Skin epidermis (tissue), 12 donors: Measurements from ENCODE around the gene OR2A42.
"Not testable (repeated sequence)": the region's sequence is repeated elsewhere in the genome, so short reads cannot be mapped to it uniquely, and the experiment has no call there.

ENCODE experiments used
- H3K27ac ChIP-seq, 21 experiments: fragments of 200-600 bp; sonication (generic) in 11 of 21; one replicate each; pipeline ENCODE4 v1.5.0; 2020; ENCODE audit warnings: mild to moderate bottlenecking in 3 of 21, inconsistent platforms in 2 of 21, moderate library complexity in 2 of 21
- H3K4me3 ChIP-seq, 7 experiments: fragments of 200-600 bp; sonication (generic) in 2 of 7; one replicate each; pipeline ENCODE4 v1.5.0; 2020; ENCODE audit warnings: inconsistent platforms in 2 of 7, mild to moderate bottlenecking in 2 of 7, moderate library complexity in 1 of 7

OR2A42 gene, protein sequence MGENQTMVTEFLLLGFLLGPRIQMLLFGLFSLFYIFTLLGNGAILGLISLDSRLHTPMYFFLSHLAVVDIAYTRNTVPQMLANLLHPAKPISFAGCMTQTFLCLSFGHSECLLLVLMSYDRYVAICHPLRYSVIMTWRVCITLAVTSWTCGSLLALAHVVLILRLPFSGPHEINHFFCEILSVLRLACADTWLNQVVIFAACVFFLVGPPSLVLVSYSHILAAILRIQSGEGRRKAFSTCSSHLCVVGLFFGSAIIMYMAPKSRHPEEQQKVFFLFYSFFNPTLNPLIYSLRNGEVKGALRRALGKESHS

DNA sequence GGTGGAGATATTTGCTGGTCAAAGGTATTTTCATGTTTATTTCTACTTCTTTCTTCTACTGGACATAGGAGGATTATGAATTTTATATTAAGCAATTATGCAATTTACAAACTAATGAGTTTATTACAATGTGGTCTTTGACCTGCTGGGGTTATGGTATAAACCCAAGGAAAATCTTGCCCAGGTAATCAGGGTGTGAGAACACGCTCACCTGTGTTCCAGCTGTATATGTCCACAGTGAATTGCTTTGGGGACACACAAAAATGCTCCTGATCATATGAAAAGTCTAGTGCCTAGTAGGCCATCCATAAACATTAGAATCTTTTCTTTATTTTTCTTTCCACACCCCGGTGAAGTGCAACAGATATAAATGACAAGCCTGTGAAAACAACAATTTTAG lies at the start of gene OR2A42:
Gene OR2A42 (minus strand): TSS at position 241 of the 400 bp plus-strand sequence. CDS start 6,762 bp downstream, outside the sequence.
- H3K4me3 ChIP-seq, result not testable (repeated sequence)

DNA sequence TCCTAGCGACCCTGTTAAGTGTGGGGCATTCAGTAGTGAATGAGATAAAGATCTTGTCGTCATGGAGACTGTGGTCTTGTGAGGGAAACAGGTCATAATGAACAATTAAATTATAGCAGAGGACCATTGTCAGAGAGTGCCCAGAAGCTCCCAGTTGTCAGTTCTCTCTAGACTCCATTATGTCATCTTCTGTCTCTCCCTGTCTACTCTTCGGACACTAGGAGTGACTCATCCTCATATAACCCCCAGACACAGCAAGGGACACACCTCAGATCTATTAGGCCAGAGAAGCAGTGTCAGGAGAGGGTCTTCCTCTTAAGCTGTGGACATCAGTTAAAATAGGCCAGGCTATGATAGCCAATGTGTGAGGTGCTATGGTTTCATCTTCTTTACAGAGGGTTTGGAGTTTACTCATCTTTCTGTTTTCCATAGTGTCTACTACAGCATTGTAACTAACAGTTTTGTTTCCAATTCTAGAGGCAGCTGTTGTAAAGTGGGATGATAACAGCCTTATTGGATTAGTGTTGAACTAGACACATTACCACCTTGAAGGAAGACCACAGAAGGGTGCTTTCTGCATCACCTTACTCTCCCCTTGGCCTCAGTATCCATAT lies 47.9 kb upstream of the OR2A42 start:
- not testable (repeated sequence) for H3K27ac ChIP-seq, H3K4me3 ChIP-seq

More for the DNA sequence above, at the start of gene OR2A42:
- H3K27ac ChIP-seq, result not testable (repeated sequence)

DNA sequence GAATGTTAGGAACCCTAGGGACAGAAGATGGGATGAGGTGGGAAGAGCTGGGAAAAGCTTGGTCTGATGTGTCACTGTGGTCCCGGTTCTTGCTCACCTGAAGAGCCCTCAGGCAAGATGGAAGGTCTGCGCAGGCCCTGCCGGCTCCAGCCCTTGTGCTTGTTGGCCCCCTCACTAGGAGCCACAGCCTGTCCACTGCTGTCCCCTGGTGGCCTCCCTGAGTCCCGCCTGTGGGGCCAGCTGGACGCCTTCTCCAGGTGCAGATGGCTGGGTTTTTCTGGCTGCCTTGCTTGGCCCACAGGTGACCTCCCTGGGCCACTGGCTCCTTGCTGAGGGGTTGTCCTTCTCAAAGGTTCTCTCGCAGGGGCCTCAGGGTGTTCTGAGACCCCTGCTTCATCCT lies 44.3 kb upstream of the OR2A42 start:
- not testable (repeated sequence) for H3K27ac ChIP-seq, H3K4me3 ChIP-seq

DNA sequence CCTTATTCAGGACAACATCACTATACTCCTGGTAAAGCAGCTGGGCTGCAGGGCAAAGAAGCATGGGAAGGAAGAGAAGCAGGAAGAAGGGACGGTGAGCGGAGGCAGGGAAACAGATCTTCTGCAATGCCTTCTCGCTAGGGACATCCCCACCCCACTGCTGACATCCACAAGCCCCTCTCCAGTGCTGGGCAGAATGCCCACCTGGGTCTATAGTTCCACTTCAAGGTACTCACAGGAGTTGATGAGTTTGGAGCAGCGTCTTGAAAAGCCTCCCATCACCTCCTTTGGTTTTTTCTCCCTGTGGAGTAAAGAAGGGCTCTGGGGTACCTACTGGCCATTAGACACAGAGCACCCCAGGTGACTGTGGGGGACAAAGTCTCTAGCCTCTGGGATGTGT lies 43.1 kb upstream of the OR2A42 start:
- not testable (repeated sequence) for H3K27ac ChIP-seq, H3K4me3 ChIP-seq

DNA sequence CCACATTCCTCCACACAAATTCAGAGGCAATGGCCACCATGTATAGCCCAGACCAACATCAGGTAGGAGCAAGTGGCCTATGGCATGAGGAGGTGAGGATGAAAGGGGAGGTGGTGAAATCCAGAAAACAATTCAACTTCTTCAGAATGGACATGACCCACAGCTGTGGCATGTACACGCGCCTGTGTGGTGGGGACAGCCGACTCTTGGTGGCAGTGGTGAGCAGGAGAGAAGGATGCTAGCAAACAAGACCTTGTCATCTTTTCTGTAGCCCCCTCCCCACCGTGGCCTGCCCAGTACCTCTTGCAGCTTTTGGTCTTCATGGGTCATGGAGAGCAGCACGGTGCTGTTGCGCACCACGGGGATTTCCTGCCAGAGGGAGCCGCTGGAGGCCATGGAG lies 42.6 kb upstream of the OR2A42 start:
- H3K4me3 ChIP-seq, result not testable (repeated sequence)

DNA sequence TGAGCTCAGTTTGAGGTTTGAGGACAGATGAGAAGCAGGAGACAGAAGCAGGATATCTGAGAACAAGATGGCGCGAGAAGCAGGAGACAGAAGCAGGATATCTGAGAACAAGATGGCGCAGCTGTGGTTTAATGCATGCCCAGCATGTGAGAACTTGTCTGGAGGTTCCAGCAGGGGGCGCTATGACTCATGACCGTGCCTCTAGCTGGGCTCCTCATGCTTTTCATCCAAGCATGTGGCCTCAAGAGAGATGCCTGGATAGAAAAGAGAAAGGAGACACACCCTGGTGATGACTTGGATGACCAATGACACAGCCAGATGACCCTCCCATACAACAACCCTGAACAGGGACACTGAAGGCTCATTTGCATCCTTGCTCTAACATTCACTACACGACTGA lies 40.6 kb upstream of the OR2A42 start:
- not testable (repeated sequence) for H3K27ac ChIP-seq

More for the DNA sequence above, 42.6 kb upstream of the OR2A42 start:
- H3K27ac ChIP-seq, result not testable (repeated sequence)

DNA sequence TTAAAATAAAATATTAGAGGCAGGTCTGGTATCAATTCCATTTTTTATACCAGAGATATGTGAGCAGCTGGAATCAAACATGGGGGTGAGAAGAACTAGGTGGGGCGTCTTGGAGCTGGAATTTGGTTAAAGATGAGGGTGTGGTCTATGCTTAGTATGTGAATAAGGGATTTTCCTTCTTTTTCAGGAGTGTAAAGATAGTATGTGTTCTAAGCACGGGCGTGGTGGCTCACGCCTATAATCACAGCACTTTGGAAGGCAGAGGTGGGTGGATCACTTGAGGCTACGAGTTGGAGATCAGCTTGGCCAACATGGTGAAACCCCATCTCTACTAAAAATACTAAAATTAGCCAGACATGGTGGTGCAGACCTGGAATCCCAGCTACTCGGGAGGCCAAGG lies 35.9 kb upstream of the OR2A42 start:
- H3K4me3 ChIP-seq, H3K27ac ChIP-seq: not testable (repeated sequence)

More for the DNA sequence above, 40.6 kb upstream of the OR2A42 start:
- H3K4me3 ChIP-seq, result not testable (repeated sequence)

DNA sequence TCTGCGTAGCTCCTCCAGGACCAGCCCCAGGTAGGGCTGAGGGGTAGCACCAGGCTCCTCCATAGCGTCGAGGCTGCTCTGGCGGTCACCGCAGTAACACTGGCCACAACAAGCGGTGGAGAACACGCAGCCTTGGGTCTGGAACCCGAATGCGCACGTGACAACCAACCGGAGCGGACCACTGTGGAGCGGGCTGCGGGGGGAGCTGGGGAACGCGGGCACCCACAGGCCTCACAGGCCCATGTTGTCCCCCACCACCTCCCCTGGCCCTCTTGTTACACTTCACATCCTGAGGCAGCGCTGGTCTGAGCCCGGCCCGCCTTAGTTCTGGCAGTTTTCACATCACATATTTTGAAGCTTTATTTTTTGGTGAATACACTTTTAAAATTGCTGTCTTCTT lies 29.8 kb upstream of the OR2A42 start, which contains the start of gene CTAGE8:
Gene CTAGE8 (minus strand): TSS at position 101 of the 400 bp plus-strand sequence. CDS start 38 bp downstream, at position 63.
- not testable (repeated sequence) for H3K4me3 ChIP-seq, H3K27ac ChIP-seq

DNA sequence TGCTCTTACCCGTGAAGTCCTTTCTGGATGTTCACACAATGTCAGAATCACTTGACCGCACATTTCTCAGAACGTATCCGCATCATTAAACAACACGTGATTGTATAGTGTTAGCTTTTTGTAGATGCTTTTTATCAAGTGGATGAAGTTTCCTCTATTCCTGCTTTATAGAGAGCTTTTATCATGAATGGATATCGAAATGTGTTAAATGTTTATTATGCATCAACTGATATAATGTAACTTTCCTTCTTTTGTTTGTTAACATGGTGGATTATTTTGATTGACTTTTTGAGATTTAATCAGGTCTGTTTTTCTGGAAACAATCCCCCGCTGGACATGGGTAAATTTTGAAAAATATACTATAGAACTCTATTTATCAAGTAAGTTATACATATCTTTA lies 25.3 kb upstream of the OR2A42 start, which contains the start of gene OR2A7:
Gene OR2A7 (minus strand): TSS at position 101 of the 400 bp plus-strand sequence. CDS start 5,164 bp downstream, outside the sequence.
- not testable (repeated sequence) for H3K27ac ChIP-seq, H3K4me3 ChIP-seq

DNA sequence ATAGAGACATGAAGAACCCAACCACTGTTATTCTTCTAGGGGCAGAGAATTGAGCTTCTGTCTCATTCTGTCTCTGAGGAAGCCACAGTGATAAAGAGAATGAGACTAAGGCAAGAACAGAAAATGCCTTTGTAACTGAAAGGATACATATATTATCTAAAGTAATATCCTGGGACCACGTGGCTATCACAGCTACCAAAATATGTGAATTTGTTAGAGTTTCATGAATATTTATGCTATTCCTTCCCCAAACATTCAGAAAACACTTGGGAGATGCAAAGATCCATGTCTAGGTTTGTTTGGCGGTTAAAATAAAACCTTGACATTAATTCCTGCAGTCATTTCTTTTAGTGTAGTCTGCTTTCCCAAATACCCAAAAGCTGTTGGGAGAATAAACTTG lies 22.7 kb upstream of the OR2A42 start:
- not testable (repeated sequence) for H3K4me3 ChIP-seq, H3K27ac ChIP-seq

DNA sequence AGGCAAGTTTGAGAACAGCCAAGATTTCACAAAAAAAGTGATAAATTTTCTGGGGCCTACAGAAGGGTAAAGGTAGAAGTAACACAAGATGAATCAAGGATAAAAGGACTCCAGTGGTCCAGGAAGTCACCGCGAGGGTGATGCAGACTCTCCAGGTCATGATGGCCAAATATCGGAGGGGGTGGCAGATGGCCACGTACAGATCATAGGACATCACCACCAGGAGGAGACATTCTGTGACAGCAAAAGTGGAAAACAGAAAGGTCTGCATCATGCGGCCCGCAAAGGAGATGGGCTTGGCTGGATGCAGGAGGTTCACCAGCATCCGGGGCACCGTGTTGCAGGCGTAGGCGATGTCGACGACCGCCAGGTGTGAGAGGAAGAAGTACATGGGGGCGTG lies 19.7 kb upstream of the OR2A42 start:
- H3K4me3 ChIP-seq, H3K27ac ChIP-seq: not testable (repeated sequence)

DNA sequence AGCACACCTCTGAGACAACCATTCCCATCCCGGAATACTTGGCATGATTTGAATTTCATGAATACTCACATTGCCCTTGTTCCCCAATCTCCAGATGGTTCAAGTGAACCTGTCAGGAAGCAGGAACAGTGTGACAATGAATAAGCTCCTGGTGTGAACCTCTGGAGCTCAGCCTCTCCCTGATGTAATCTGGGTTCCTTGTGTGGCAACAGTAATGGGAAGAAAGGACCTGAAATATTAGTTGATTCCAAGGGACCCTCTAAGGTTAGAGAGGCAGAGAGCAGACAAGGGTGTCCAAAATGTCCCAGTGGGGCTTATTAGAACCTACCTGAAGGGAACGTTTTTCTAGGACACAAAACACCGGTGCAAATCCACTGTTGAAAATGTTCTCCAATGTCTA lies 16.7 kb upstream of the OR2A42 start:
- Histone ChIP-seq H3K27ac (no peak overlapping the region), H3K4me3 (no peak overlapping the region)

DNA sequence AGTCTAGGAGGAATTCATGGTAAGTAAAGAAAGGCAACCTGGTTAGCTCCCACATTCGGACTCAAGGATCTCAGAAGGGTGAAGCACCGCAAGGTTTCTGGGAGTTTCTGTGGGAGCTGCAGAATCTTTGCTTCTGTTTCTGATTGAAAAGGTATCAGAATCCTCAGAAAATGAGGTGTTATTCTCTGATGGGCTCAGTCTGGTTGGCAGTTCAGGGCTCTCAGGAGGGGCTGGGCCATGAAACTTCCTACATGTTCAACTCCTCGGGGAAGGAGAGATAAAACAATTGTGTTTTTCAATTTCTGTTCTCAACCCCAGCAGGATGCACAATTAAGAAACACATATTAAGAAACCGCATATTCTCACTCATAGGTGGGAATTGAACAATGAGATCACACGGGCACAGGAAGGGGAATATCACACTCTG lies 16.1 kb upstream of the OR2A42 start:
- H3K27ac ChIP-seq, result no peak overlapping the region

DNA sequence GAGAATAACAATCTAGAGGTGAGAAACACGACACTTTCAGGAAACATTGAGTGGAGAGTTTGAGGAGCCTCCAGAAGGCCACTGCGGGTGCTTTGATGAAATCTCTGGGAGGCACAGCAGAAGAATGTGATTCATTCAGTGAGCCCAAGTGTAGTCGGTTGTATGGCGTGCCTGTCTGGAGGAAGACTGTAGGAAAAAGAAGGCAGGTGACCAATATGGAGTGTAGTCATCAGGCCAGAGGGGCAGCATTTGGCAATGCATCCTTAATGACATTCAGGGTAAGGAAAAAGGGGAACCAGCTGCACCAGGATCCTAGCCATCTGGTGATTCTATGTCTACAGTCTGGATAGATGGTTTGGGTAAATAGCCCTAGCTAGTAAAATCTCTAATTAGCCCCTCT lies 12.9 kb upstream of the OR2A42 start:
- not testable (repeated sequence) for H3K4me3 ChIP-seq, H3K27ac ChIP-seq

More for the DNA sequence above, 16.1 kb upstream of the OR2A42 start:
- no peak overlapping the region for H3K4me3 ChIP-seq

DNA sequence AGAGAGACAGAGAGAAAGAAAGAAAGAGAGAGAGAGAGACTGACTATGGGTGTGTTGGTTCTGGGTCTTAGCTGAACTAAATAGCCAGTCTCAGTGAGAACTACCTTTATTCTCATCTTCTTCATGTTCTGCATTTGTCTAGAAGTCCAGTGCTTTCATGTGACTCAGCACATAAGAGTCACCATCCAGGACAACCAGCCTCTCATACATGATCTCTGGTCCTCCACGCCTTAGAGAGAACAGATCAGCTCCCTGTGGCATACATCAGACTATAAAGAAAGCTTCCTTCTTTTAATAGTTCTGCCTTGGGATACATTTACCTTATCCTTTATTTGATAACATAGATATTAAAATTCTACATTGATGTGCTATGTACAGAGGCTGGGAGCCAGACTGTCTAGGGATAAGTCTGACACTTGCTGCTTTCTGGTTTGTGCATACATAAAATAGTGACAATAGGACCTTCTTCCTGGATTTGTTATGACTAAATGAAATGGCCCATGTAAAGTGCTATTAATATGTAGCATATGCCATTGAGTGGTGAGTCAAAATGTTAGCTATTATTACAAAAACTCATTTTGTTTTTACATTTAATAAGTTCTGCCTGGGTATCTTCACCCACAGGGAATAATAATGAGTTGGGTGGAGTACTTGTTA lies 8.4 kb upstream of the OR2A42 start:
- H3K4me3 ChIP-seq, result not testable (repeated sequence)

DNA sequence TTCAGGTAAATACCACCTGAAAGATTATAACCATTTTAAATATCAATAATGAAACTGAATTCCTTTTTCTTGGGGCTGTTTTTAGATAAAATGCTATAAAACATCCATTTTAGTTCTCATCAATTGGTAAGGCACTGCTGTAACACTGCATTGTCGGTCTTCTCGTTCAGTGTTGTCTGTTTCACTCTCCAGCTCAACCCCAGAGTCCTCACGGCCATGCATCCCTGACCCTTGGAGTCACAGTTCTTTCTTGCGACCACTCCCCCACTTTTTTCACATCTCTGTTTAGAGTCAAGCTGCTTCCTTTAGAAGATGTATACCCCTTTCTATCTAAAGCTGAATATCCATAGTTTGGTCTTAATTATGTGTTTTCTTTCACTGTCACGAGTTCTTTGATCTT lies 7.6 kb upstream of the OR2A42 start:
- H3K27ac ChIP-seq, H3K4me3 ChIP-seq: not testable (repeated sequence)

More for the DNA sequence above, 8.4 kb upstream of the OR2A42 start:
- not testable (repeated sequence) for H3K27ac ChIP-seq

DNA sequence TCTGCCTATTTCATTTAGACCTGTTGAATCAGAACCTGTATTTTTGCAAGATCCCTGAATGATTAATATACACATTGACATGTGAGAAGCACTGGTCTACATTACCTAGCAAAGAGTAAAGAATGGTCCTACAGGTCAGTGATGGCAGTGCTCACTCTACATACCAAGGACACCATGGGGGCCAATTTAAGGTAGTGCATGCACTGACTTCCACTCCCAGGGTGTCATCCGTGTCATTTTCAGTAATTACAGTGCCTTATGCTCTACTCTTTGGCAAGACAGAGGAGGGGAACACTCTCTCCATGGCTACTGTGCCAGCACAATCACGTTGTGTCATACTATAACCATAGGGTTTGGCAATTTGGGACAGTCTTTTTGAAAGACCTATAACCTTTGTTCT lies 6.0 kb upstream of the OR2A42 start:
- H3K27ac ChIP-seq, H3K4me3 ChIP-seq: not testable (repeated sequence)

DNA sequence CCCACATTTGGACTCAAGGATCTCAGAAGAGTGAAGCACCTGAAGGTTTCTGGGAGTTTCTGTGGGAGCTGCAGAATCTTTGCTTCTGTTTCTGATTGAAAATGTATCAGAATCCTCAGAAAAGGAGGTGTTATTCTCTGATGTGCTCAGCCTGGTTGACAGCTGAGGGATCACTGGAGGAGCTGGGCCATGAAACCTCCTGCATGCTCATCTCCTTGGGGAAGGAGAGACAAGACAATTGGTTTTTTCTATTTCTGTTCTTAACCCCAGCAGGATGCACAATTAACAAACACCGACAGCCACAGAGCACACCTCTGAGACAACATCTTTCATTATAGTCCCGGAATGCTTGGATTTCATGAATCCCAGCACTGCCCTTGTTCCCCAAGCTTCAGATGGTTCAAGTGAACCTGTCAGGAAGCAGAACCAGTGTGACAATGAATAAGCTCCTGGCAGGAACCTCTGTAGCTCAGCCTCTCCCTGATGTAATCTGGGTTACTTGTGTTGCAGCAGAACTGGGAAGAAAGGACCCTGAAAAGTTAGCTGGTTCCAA lies 799 bp downstream of the OR2A42 start:
- H3K4me3 ChIP-seq, H3K27ac ChIP-seq: not testable (repeated sequence)

DNA sequence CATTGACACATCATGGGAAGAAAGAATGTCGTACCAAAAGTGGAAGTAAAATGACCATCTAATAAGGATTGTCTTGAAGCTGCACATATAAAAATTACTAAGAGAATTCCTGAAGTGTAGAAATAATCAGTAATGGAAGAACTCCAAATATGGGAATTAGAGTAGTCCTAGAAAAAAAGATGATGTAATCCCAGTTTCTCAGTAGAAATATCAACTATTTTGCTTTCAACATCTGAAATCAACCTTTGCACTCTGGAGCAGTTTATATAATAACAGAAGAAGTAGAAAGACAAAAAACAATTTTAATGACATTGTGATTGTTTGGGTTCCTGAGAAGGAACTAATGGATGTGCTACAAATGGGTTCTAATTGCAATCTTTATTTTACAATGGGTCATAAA lies 6.4 kb downstream of the OR2A42 start:
- H3K4me3 ChIP-seq, result not testable (repeated sequence)

DNA sequence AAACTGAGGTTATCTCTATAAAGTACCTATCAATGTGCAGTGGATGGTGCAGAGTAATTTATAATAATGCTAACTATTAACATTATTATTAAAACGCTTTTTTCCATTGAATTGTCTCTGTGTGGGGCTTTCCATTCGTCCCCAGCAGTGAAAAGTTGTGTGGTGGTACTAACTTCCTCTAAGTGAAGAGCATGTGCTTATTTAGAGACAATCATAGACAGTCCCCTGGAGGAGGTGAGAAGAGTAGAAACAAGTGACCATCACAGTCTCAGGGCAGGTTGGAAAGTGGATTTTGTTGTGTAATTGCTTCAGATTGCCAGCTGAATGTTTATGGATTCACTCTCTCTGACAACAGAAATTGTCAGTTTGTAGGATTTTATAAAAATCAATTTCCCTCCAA lies 8.4 kb downstream of the OR2A42 start:
- H3K4me3 ChIP-seq, H3K27ac ChIP-seq: not testable (repeated sequence)

More for the DNA sequence above, 6.4 kb downstream of the OR2A42 start:
- H3K27ac ChIP-seq, result not testable (repeated sequence)
